GM19043 (cell line): ENCODE results near the gene RPS16.

Experiments
- ATAC-seq: cut with Tn5 transposase; IDR thresholded peaks from one replicate; pipeline ENCODE4 v1.9.1; 2021; ENCODE audit warnings: low read depth; ENCODE audit not compliant: unreplicated experiment

Gene RPS16

GRCh38 chr19:39390451-39390750, 45.3 kb downstream of the RPS16 start:
- no peak for ATAC-seq

DNA sequence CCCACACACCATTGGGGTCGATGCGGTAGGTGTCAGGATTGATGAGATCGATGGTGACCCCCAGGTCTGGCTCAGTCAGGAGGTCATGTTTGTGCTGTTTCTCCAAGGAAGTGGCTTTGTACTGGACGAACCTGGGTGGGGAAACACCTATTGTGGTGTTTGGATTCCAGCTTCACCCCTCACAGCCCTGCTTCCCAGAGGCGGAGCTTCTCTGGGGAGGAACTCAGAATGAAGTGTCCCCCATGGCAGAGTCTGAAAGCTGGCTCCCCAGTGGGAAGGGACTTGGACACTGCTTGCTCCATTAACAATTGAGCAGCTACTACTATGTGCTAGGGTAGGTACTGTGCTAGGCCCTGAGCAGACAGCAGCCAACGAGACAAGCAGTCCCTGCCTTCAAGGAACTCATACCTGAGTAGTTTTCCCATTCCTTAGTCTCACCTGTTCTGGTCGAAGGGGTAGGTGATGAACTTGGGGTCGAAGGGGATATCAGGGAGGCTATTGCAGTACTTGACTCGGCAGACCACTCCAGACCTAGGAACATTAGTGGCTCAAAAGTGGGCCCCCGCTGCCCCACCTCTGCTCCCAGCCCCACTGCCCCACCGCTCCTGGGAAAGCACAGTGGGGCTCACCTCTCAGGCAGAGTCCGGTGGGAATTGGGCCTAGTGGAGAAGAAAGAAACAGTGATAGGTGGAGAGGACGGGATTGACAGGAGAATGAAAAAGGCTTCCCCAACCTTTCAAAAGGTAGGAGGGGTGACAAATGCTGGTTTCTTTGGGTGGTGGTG, 45.9 kb downstream of the RPS16 start:
- no peak for ATAC-seq

- ATAC-seq, result no peak
Measured at GRCh38 chr19:39388657-39389056, 47.1 kb downstream of the RPS16 start.

GRCh38 chr19:39386557-39386956, 49.2 kb downstream of the RPS16 start:
- no peak for ATAC-seq

DNA sequence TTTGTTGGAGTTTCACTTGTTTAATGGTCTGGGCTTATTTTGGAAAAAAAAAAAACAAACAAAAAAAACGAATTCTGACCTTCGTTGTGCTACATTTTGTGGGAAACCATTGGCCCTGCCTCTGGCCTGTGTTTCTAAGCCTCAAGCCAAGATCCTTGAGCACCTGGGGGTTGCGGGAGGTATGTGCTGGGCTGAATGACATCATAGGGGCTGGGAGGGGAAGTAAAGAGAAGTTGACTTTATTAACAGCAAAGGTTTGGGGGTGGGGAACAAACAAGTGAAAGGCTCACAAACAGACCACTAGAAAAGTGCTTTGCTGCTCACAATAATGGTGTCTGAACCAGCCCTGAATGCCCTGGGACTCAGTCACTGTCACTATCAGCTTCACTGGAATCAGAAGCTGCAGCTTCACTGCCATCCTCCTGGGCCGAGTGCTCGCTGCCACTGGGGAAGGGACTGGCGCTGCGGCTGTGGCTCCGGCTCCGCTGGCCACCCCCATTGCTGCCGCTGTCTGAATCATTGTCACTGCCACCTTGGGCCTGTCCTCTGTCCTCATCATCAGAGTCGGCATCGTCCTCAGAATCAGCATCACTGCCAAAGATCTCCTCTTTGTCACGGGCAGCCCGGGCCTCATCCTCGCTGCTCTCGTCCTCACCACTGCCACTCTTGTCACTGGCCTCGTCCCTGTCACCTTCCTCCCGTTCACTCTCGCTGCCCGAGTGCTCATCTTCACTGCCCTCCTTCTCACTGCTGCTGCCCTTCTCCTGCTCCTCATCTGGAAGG, 49.9 kb downstream of the RPS16 start:
- ATAC-seq, result no peak

- ATAC-seq, result no peak
Measured at GRCh38 chr19:39384839-39385568, 50.7 kb downstream of the RPS16 start.
